Measurements from ENCODE around the gene MTCL1. TPM values are rescaled to one million over a fixed set of nuclear protein-coding genes. Genes with fewer than 3 reads are reported as not detected.

Gene MTCL1
- total RNA-seq, 1 donor from 2014 or later: 54.4 TPM

DNA sequence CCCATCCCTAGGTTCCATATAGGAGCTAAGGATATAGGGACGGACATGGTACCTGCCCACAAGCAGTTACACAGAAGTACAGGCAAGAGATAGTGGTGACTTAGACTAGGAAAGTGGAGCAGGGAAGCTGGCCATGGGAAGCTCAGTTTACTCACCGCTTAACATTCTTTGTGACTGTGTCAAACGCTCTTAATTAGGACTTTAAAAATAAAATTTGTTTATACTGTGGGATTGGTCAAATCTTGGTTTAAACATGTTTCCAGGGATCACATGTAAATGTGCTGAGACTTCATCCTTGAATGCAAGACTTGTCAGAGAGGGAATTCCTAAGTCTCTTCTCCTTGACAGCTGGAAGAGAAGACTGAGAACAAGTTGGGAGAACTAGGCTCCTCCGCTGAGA is 107.3 kb downstream of the MTCL1 start:
- DNase-seq (ENCODE audit: low spot score): no peak
- H3K27me3 Mint-ChIP-seq (ENCODE audit: low read depth): no peaks in the 10 kb centered on the region
- peaks cover 44% of the 10 kb centered on the region for H3K4me1 Mint-ChIP-seq (ENCODE audit: low read depth)
- H3K4me3 Mint-ChIP-seq (ENCODE audit: unreplicated experiment): no peak overlapping the region
- peak overlapping the region; percentile 78 for H3K27ac Mint-ChIP-seq (ENCODE audit: unreplicated experiment)
- H3K9me3 Mint-ChIP-seq (ENCODE audit: low read depth): no peaks in the 10 kb centered on the region
- peaks cover 37% of the 10 kb centered on the region for H3K36me3 Mint-ChIP-seq (ENCODE audit: low read depth)
- TF ChIP-seq, protein P1, sequence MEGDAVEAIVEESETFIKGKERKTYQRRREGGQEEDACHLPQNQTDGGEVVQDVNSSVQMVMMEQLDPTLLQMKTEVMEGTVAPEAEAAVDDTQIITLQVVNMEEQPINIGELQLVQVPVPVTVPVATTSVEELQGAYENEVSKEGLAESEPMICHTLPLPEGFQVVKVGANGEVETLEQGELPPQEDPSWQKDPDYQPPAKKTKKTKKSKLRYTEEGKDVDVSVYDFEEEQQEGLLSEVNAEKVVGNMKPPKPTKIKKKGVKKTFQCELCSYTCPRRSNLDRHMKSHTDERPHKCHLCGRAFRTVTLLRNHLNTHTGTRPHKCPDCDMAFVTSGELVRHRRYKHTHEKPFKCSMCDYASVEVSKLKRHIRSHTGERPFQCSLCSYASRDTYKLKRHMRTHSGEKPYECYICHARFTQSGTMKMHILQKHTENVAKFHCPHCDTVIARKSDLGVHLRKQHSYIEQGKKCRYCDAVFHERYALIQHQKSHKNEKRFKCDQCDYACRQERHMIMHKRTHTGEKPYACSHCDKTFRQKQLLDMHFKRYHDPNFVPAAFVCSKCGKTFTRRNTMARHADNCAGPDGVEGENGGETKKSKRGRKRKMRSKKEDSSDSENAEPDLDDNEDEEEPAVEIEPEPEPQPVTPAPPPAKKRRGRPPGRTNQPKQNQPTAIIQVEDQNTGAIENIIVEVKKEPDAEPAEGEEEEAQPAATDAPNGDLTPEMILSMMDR (IDR thresholded peaks at IDR 0.05): no peak

DNA sequence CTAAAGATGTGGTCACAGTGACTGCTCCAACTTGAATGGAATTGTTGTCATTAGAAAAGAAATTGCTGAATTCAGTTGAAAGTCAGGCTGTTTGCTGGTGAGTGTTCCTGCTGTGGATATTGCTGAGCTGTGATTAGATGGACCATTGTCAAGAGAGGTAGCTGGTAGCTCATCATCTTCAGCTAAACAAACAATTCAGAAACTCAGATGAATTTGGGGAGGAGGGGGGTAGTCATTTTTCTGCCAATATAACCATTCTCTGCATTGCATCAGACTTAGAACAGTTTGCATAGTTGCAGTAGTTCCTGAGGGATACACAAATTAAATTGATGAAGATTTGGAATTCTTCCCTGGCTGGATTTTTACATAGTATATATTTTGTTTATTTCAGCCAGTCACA is 108.3 kb downstream of the MTCL1 start:
- Mint-ChIP-seq H3K36me3 (ENCODE audit: low read depth) (peaks cover 37% of the 10 kb centered on the region), H3K27me3 (ENCODE audit: low read depth) (no peaks in the 10 kb centered on the region), H3K27ac (ENCODE audit: unreplicated experiment) (peak overlapping the region; percentile 78), H3K4me3 (ENCODE audit: unreplicated experiment) (no peak overlapping the region), H3K9me3 (ENCODE audit: low read depth) (no peaks in the 10 kb centered on the region), H3K4me1 (ENCODE audit: low read depth) (peaks cover 43% of the 10 kb centered on the region)
- no peak for DNase-seq (ENCODE audit: low spot score)
- TF ChIP-seq, protein P1 (IDR thresholded peaks at IDR 0.05): no peak

DNA sequence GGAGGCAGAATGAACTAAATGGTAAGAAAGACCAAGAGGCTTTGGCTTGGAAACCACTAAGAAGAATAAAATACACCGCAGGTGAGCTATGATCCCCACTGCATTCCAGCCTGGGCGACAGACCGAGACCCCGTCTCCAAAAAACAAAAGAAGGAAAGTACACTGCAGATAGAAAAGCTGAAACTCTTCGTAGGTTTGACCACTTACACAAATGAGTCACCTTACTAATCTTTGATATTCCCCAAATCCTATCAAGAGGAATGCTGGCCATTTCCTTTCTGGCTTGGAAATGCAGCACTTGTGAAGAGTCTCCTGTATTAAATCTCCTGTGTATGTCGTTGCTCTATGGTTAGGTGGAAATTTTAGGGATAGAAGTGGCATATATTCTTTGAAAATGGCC is 108.8 kb downstream of the MTCL1 start:
- Mint-ChIP-seq H3K4me1 (ENCODE audit: low read depth) (peaks cover 40% of the 10 kb centered on the region), H3K27me3 (ENCODE audit: low read depth) (no peaks in the 10 kb centered on the region), H3K36me3 (ENCODE audit: low read depth) (peaks cover 33% of the 10 kb centered on the region), H3K9me3 (ENCODE audit: low read depth) (no peaks in the 10 kb centered on the region), H3K4me3 (ENCODE audit: unreplicated experiment) (no peak overlapping the region), H3K27ac (ENCODE audit: unreplicated experiment) (peak overlapping the region; percentile 78)
- TF ChIP-seq, protein P1 (IDR thresholded peaks at IDR 0.05): no peak
- DNase-seq (ENCODE audit: low spot score): no peak

DNA sequence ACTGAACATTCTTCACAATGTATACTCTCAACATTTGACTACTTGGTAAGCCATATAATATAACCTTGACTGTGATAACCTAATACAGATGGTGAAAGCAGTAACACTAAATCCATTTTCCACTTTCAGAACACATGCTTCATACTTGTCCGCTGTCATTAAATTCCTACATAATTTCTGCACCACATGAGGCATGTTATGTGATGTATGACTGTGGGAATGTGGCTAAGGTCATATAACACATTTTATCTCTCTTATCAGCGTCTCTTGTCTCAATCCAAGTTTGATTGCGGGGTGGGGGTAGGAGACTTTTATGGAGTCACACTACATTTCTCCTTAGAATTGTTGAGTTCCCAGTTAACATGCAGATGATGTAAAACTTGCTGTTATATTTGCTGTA is 110.9 kb downstream of the MTCL1 start:
- H3K27ac Mint-ChIP-seq (ENCODE audit: unreplicated experiment): peak overlapping the region; percentile 77
- no peak overlapping the region for H3K4me3 Mint-ChIP-seq (ENCODE audit: unreplicated experiment)
- no peak for DNase-seq (ENCODE audit: low spot score)
- H3K27me3 Mint-ChIP-seq (ENCODE audit: low read depth): no peaks in the 10 kb centered on the region
- H3K9me3 Mint-ChIP-seq (ENCODE audit: low read depth): no peaks in the 10 kb centered on the region
- TF ChIP-seq, protein P1 (IDR thresholded peaks at IDR 0.05): no peak
- peaks cover 43% of the 10 kb centered on the region for H3K4me1 Mint-ChIP-seq (ENCODE audit: low read depth)
- peaks cover 28% of the 10 kb centered on the region for H3K36me3 Mint-ChIP-seq (ENCODE audit: low read depth)

DNA sequence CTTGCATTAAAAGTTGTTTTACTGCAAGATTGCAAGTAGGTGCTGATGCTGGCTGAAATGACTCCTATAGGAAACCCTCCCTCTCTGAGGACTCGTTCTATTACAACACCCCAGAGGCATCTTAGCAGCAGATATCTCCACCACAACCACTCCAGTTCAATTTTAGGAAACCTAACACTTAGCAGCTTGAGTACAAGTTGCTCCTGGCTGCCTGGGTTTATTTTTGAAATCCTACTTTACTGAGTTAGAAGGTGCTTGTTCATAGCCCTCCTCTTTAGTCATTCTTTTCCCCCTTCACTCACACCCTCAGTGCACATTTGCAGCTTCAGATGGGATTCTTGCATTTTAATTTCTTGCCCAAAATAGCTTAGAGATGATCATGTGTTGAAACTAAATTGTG is 111.5 kb downstream of the MTCL1 start:
- Mint-ChIP-seq H3K27me3 (ENCODE audit: low read depth) (no peaks in the 10 kb centered on the region), H3K27ac (ENCODE audit: unreplicated experiment) (peak overlapping the region; percentile 77), H3K4me3 (ENCODE audit: unreplicated experiment) (no peak overlapping the region), H3K36me3 (ENCODE audit: low read depth) (peaks cover 28% of the 10 kb centered on the region), H3K9me3 (ENCODE audit: low read depth) (no peaks in the 10 kb centered on the region), H3K4me1 (ENCODE audit: low read depth) (peaks cover 43% of the 10 kb centered on the region)
- no peak for DNase-seq (ENCODE audit: low spot score)
- TF ChIP-seq, protein P1 (IDR thresholded peaks at IDR 0.05): no peak

Measured in chondrocyte (in vitro differentiated cells).